OCI-LY3 (cell line): ENCODE measurements around the gene ZNF662.

ENCODE experiments used
- H2AFZ ChIP-seq: fragments of 200-600, 300-600 bp; shearing (Covaris generic); 2 replicates; pipeline ENCODE4 v1.6.0; 2014; ENCODE audit warnings: antibody characterized with exemption, low read depth, low read length
- H3K27ac ChIP-seq: fragments of 200-600, 300-600 bp; sonication (generic); 2 replicates; pipeline ENCODE4 v1.5.1; 2014; ENCODE audit warnings: mild to moderate bottlenecking, low read length, moderate library complexity, mixed read lengths
- H3K27me3 ChIP-seq: fragments of 200-600, 300-600 bp; sonication (generic); 2 replicates; pipeline ENCODE4 v1.6.1; 2014; ENCODE audit warnings: low read depth, low read length, mixed read lengths
- H3K36me3 ChIP-seq: fragments of 200-600, 300-600 bp; sonication (generic); replicated peaks from 2 replicates; pipeline ENCODE3; 2014; ENCODE audit warnings: low read depth, low read length, mixed read lengths
- H3K4me1 ChIP-seq: fragments of 300-600, 200-600 bp; sonication (generic); 2 replicates; pipeline ENCODE4 v1.6.1; 2014; ENCODE audit warnings: low read length, mixed read lengths
- H3K4me2 ChIP-seq: fragments of 200-600, 300-600 bp; sonication (generic); 2 replicates; pipeline ENCODE4 v1.6.1; 2014; ENCODE audit warnings: low read length, mixed read lengths
- H3K4me3 ChIP-seq: fragments of 300-600, 200-600 bp; sonication (generic); 2 replicates; pipeline ENCODE4 v1.5.1; 2014; ENCODE audit warnings: antibody characterized with exemption, mild to moderate bottlenecking, low read length, moderate library complexity
- H3K79me2 ChIP-seq: fragments of 300-600, 200-600 bp; shearing (Covaris generic); 2 replicates; pipeline ENCODE4 v1.6.1; 2014; ENCODE audit warnings: mild to moderate bottlenecking, low read length, mixed read lengths
- H3K9ac ChIP-seq: fragments of 300-600, 200-600 bp; shearing (Covaris generic); 2 replicates; pipeline ENCODE4 v1.6.0; 2014; ENCODE audit warnings: mild to moderate bottlenecking, low read length, moderate library complexity
- H3K9me3 ChIP-seq: fragments of 200-600, 300-600 bp; shearing (Covaris generic); 2 replicates; pipeline ENCODE4 v1.6.1; 2014; ENCODE audit warnings: low read length, mixed read lengths; ENCODE audit not compliant: insufficient read depth
- H4K20me1 ChIP-seq: fragments of 200-600, 300-600 bp; sonication (generic); 2 replicates; pipeline ENCODE4 v1.6.1; 2016; ENCODE audit warnings: low read length, mixed read lengths; ENCODE audit not compliant: insufficient read depth
- EZH2phosphoT487 ChIP-seq: fragments of 200-600 bp; shearing (Covaris generic); IDR thresholded peaks from 2 replicates; pipeline ENCODE4 v1.6.1; 2018; ENCODE audit warnings: antibody characterized with exemption, mixed run types, low read depth

The ZNF662 gene

GRCh38 chr3:42964266-42964665, 58.3 kb downstream of the ZNF662 start:
- Histone ChIP-seq H3K4me3 (no peak overlapping the region), H3K27me3 (no peaks in the 10 kb centered on the region)

More at GRCh38 chr3:42964266-42964665, 58.3 kb downstream of the ZNF662 start:
- H2AFZ ChIP-seq: no peak overlapping the region
- no peak overlapping the region for H3K4me2 ChIP-seq
- peaks cover 12% of the 10 kb centered on the region for H3K4me1 ChIP-seq
- no peaks in the 10 kb centered on the region for H3K36me3 ChIP-seq
- TF ChIP-seq EZH2phosphoT487: no peak
- H4K20me1 ChIP-seq: no peaks in the 10 kb centered on the region
- no peak overlapping the region for H3K27ac ChIP-seq
- no peak overlapping the region for H3K9ac ChIP-seq
- H3K9me3 ChIP-seq: no peaks in the 10 kb centered on the region
- no peaks in the 10 kb centered on the region for H3K79me2 ChIP-seq
